Liver (tissue), 9 donors: ENCODE measurements around the gene NPW. TPM values are rescaled to one million over a fixed set of nuclear protein-coding genes. Genes with fewer than 3 reads are reported as not detected.

Experiments used
- DNase-seq: peaks from one replicate; pipeline ENCODE4 v3.0.0-alpha.2; 2017; ENCODE audit warnings: low spot score
- H3K27ac ChIP-seq, 2 donors: one replicate each; pipeline ENCODE4 v1.7.0; 2013; ENCODE audit warnings: inconsistent platforms in 2 of 2, low read length in 2 of 2, control low read depth in 1 of 2, low read depth in 1 of 2, mild to moderate bottlenecking in 1 of 2
- H3K27me3 ChIP-seq, 4 donors: one replicate each; pipeline versions ENCODE4 v1.6.1 to v1.7.0; 2013; ENCODE audit warnings: low read length in 3 of 4, inconsistent platforms in 1 of 4, mild to moderate bottlenecking in 1 of 4, moderate library complexity in 1 of 4; ENCODE audit not compliant: control insufficient read depth in 4 of 4, insufficient read depth in 4 of 4
- H3K36me3 ChIP-seq, 4 donors: one replicate each; pipeline versions ENCODE4 v1.6.1 to v1.7.0; 2013; ENCODE audit warnings: low read length in 3 of 4, mild to moderate bottlenecking in 3 of 4, low read depth in 1 of 4, moderate library complexity in 1 of 4; ENCODE audit not compliant: control insufficient read depth in 4 of 4, insufficient read depth in 3 of 4
- H3K4me1 ChIP-seq, 4 donors: one replicate each; pipeline versions ENCODE4 v1.6.1 to v1.7.0; 2013; ENCODE audit warnings: low read length in 3 of 4, mild to moderate bottlenecking in 3 of 4, moderate library complexity in 1 of 4; ENCODE audit not compliant: control insufficient read depth in 4 of 4, insufficient read depth in 4 of 4
- H3K4me3 ChIP-seq, 3 donors: one replicate each; pipeline versions ENCODE4 v1.6.1 to v1.7.0; 2013; ENCODE audit warnings: low read length in 3 of 3, control low read depth in 1 of 3, low read depth in 1 of 3, mild to moderate bottlenecking in 1 of 3
- H3K9ac ChIP-seq, 2 donors: one replicate each; pipeline ENCODE4 v1.7.0; 2013; ENCODE audit warnings: low read length in 2 of 2, mild to moderate bottlenecking in 2 of 2, moderate library complexity in 2 of 2, control low read depth in 1 of 2, low read depth in 1 of 2
- H3K9me3 ChIP-seq, 4 donors: one replicate each; pipeline versions ENCODE4 v1.6.1 to v1.7.0; 2013; ENCODE audit warnings: low read length in 3 of 4; ENCODE audit not compliant: control insufficient read depth in 4 of 4
- CTCF ChIP-seq: fragments of 150-350 bp; IDR thresholded peaks from 2 replicates; pipeline ENCODE4 v1.5.1; 2017; ENCODE audit warnings: improper control_type of control experiment, low read depth, low read length; ENCODE audit not compliant: missing input control
- EGR1 ChIP-seq, 2 donors: IDR thresholded peaks; 2 replicates each; pipeline ENCODE4 v1.6.1; 2016 to 2018; ENCODE audit warnings: antibody characterized with exemption in 2 of 2, low read depth in 2 of 2
- FOXA1 ChIP-seq: IDR thresholded peaks from 2 replicates; pipeline ENCODE4 v1.6.1; 2016; ENCODE audit warnings: antibody characterized with exemption
- FOXA2 ChIP-seq: IDR thresholded peaks from 2 replicates; pipeline ENCODE4 v1.6.1; 2016; ENCODE audit warnings: antibody characterized with exemption
- GABPA ChIP-seq, 2 donors: IDR thresholded peaks in 1 of 2; conservative IDR thresholded peaks in 1 of 2; 2 replicates each; pipeline ENCODE4 v1.6.1; 2016; ENCODE audit warnings: antibody characterized with exemption in 2 of 2, mild to moderate bottlenecking in 1 of 2, moderate library complexity in 1 of 2
- HNF4A ChIP-seq, 2 donors: conservative IDR thresholded peaks; 2 replicates each; pipeline ENCODE4 v1.6.1; 2016; ENCODE audit warnings: antibody characterized with exemption in 2 of 2, mild to moderate bottlenecking in 2 of 2
- HNF4G ChIP-seq: IDR thresholded peaks from 2 replicates; pipeline ENCODE4 v1.6.1; 2016; ENCODE audit warnings: antibody characterized with exemption
- JUND ChIP-seq, 2 donors: IDR thresholded peaks; 2 replicates each; pipeline ENCODE4 v1.6.1; 2016; ENCODE audit warnings: antibody characterized with exemption in 2 of 2
- MAX ChIP-seq: IDR thresholded peaks from 2 replicates; pipeline ENCODE4 v1.6.1; 2016; ENCODE audit warnings: antibody characterized with exemption
- NR2F2 ChIP-seq: IDR thresholded peaks from 2 replicates; pipeline ENCODE4 v1.6.1; 2016; ENCODE audit warnings: antibody characterized with exemption
- RAD21 ChIP-seq, 2 donors: IDR thresholded peaks; 2 replicates each; pipeline ENCODE4 v1.6.1; 2016; ENCODE audit warnings: antibody characterized with exemption in 2 of 2, mild to moderate bottlenecking in 2 of 2
- REST ChIP-seq: IDR thresholded peaks from 2 replicates; pipeline ENCODE4 v1.6.1; 2016; ENCODE audit warnings: antibody characterized with exemption, mild to moderate bottlenecking
- RXRA ChIP-seq, 2 donors: IDR thresholded peaks; 2 replicates each; pipeline ENCODE4 v1.6.1; 2017 to 2018; ENCODE audit warnings: antibody characterized with exemption in 2 of 2, mild to moderate bottlenecking in 1 of 2
- SP1 ChIP-seq: IDR thresholded peaks from 2 replicates; pipeline ENCODE4 v1.6.1; 2018; ENCODE audit warnings: antibody characterized with exemption, mild to moderate bottlenecking
- TAF1 ChIP-seq: conservative IDR thresholded peaks from 2 replicates; pipeline ENCODE4 v1.6.1; 2016; ENCODE audit warnings: antibody characterized with exemption, mild to moderate bottlenecking
- ZBTB33 ChIP-seq: IDR thresholded peaks from 2 replicates; pipeline ENCODE4 v1.6.1; 2016; ENCODE audit warnings: antibody characterized with exemption
- WGBS: extraction: QIAGEN DNeasy Blood & Tissue Kit; methylation state at CpG from one replicate; pipeline ENCODE4 v1.1.7; 2013; 5-methylcytosine and 5-hydroxymethylcytosine counted together
- polyA plus RNA-seq, 2 donors: library from polyadenylated mRNA; stranded (reverse) in 1 of 2; unstranded in 1 of 2; fragments of 200-250 nt in 1 of 2; fragments of >200 nt in 1 of 2; fragmentation: Nextera tagmentation in 1 of 2; extraction: Ambion mirVana in 1 of 2; gene quantifications; one replicate each; pipeline versions ENCODE4 v1.2.1 to v1.2.3, GENCODE V29; 2013 to 2015
- total RNA-seq, 2 donors: library from RNA; depleted of rRNA; stranded (reverse); fragments of >200 nt; gene quantifications; one replicate each; pipeline ENCODE4 v1.2.3, GENCODE V29; 2014
- donor health status: healthy.
- donor health status: healthy.
- donor health status: healthy.
- donor health status: healthy.
- donor health status: healthy.

The NPW gene
- total and polyA plus RNA-seq, 4 donors = 1.3 to 20.6 (median 9.1) TPM

GRCh38 chr16:2058420-2058819 lies 38.8 kb downstream of the NPW start (continued):
- TF ChIP-seq CTCF (no peak), TAF1 (no peak), NR2F2 (no peak), JUND (IDR thresholded peaks at IDR 0.05) (no peak)

GRCh38 chr16:2058872-2059271 lies 39.3 kb downstream of the NPW start:
- H3K36me3 ChIP-seq = peaks cover 6 to 53% (median 18%) of the 10 kb centered on the region in 4 donors
- H3K4me3 ChIP-seq = no peak overlapping the region
- H3K4me1 ChIP-seq = peaks cover 0 to 4% (median 3%) of the 10 kb centered on the region in 4 donors
- 99% methylated on average over 10 of the region's 10 CpGs for WGBS
- TF ChIP-seq JUND (IDR thresholded peaks at IDR 0.05) = no peak
- no peak for TF ChIP-seq SP1
- no peak for TF ChIP-seq REST
- TF ChIP-seq HNF4G = no peak
- no peak for TF ChIP-seq GABPA (IDR thresholded peaks at IDR 0.05 in 1 of 2, conservative IDR thresholded peaks at IDR 0.05 in 1 of 2)
- no peaks in the 10 kb centered on the region for H3K27me3 ChIP-seq
- no peaks in the 10 kb centered on the region for H3K9me3 ChIP-seq
- DNase-seq = no peak
- no peak overlapping the region for H3K9ac ChIP-seq
- H3K27ac ChIP-seq = no peak overlapping the region

- Histone ChIP-seq H3K4me1 (peaks cover 2 to 10% (median 6%) of the 10 kb centered on the region in 4 donors), H3K27me3 (no peaks in the 10 kb centered on the region), H3K4me3 (no peak overlapping the region), H3K27ac (no peak overlapping the region), H3K36me3 (peaks cover 6 to 50% (median 15%) of the 10 kb centered on the region in 4 donors), H3K9me3 (no peaks in the 10 kb centered on the region), H3K9ac (no peak overlapping the region)
- TF ChIP-seq FOXA2 (no peak), RAD21 (IDR thresholded peaks at IDR 0.05) (no peak), CTCF (no peak), JUND (IDR thresholded peaks at IDR 0.05) (no peak), FOXA1 (no peak), SP1 (no peak), NR2F2 (no peak), TAF1 (no peak), REST (no peak), EGR1 (IDR thresholded peaks at IDR 0.05; ENCODE audit: low read depth in 2 of 2) (no peak), ZBTB33 (no peak), HNF4A (conservative IDR thresholded peaks at IDR 0.05) (no peak), MAX (no peak), RXRA (IDR thresholded peaks at IDR 0.05) (no peak)
- WGBS = 93% methylated on average over 17 of the region's 17 CpGs
- DNase-seq = no peak
These were observed 40.8 kb downstream of the NPW start for GRCh38 chr16:2060346-2060745.
